Measurements from ENCODE around the gene ADAM12. TPM values are rescaled to one million over a fixed set of nuclear protein-coding genes. Genes with fewer than 3 reads are reported as not detected.

The ADAM12 gene
- total and polyA plus RNA-seq, 2 experiments from 2014 or later, result 0.13 to 0.87 TPM

- no peak for TF ChIP-seq CTCF (conservative IDR thresholded peaks at IDR 0.05; ENCODE audit: low read depth in 2 of 2)
- no peak for TF ChIP-seq ZNF114 (CRISPR knock-in tag; IDR thresholded peaks at IDR 0.05)
- no peak for TF ChIP-seq EZH2phosphoT487 (IDR thresholded peaks at IDR 0.05; ENCODE audit: unreplicated experiment)
- no peak for TF ChIP-seq STAT1 (IDR thresholded peaks at IDR 0.05; ENCODE audit: unreplicated experiment)
- no peak for TF ChIP-seq NANOG (IDR thresholded peaks at IDR 0.05; ENCODE audit: borderline replicate concordance)
Observed at GRCh38 chr10:126165874-126166273, 222.4 kb downstream of the ADAM12 start (continued).

GRCh38 chr10:126163506-126163905 lies 224.8 kb downstream of the ADAM12 start:
- H4K20me1 ChIP-seq (replicated peaks; ENCODE audit: insufficient read depth), result no peaks in the 10 kb centered on the region
- H3K4me1 Mint-ChIP-seq, result peaks cover 17% of the 10 kb centered on the region
- peaks cover 6% of the 10 kb centered on the region; the same call in 2 of the 3 replicates for H3K36me3 Mint-ChIP-seq (ENCODE audit: low read depth)
- ATAC-seq (no peak), DNase-seq (ENCODE audit: low spot score) (no peak)
- H3K79me2 ChIP-seq (replicated peaks; ENCODE audit: insufficient read depth), result no peaks in the 10 kb centered on the region
- no peak overlapping the region for H3K27ac ChIP-seq (ENCODE audit: low read depth)
- no peaks in the 10 kb centered on the region for H3K27me3 ChIP-seq (ENCODE audit: insufficient read depth)
- no peaks in the 10 kb centered on the region; the same call in 1 of the 3 replicates for H3K9me3 Mint-ChIP-seq
- no peaks in the 10 kb centered on the region for H3K36me3 ChIP-seq (ENCODE audit: insufficient read depth)
- H3K4me2 ChIP-seq, result no peak overlapping the region
- no peak overlapping the region for H3K4me3 ChIP-seq
- no peak overlapping the region for H3K27ac Mint-ChIP-seq
- H3K9me2 ChIP-seq (ENCODE audit: insufficient read depth), result no peaks in the 10 kb centered on the region
- no peak overlapping the region for H3K4me3 Mint-ChIP-seq
- H3F3A ChIP-seq (replicated peaks; ENCODE audit: low read depth), result no peaks in the 10 kb centered on the region
- H3K4me1 ChIP-seq (ENCODE audit: insufficient read depth), result no peaks in the 10 kb centered on the region
- H3K27me3 Mint-ChIP-seq (ENCODE audit: insufficient read depth, low read depth, poor library complexity), result peaks cover 15% of the 10 kb centered on the region
- no peak overlapping the region for H2AFZ ChIP-seq
- TF ChIP-seq EZH2phosphoT487 (IDR thresholded peaks at IDR 0.05; ENCODE audit: unreplicated experiment) (no peak), EZH2 (IDR thresholded peaks at IDR 0.05; ENCODE audit: low read depth, unreplicated experiment) (no peak), CTCF (conservative IDR thresholded peaks at IDR 0.05; ENCODE audit: low read depth in 2 of 2) (no peak), JUNB (IDR thresholded peaks at IDR 0.05; ENCODE audit: unreplicated experiment) (no peak), ETS1 (IDR thresholded peaks at IDR 0.05) (no peak), ZNF462 (CRISPR knock-in tag; IDR thresholded peaks at IDR 0.05) (no peak), ZNF114 (CRISPR knock-in tag; IDR thresholded peaks at IDR 0.05) (no peak), STAT1 (IDR thresholded peaks at IDR 0.05; ENCODE audit: unreplicated experiment) (no peak), NANOG (IDR thresholded peaks at IDR 0.05; ENCODE audit: borderline replicate concordance) (no peak), CREB1 (CRISPR knock-in tag; IDR thresholded peaks at IDR 0.05; ENCODE audit: low read depth) (no peak), POLR2AphosphoS5 (IDR thresholded peaks at IDR 0.05; ENCODE audit: low read depth) (no peak), ZNF331 (CRISPR knock-in tag; IDR thresholded peaks at IDR 0.05; ENCODE audit: low read depth) (no peak)
